ENCODE results near the gene TSPAN18. TPM values are rescaled to one million over a fixed set of nuclear protein-coding genes. Genes with fewer than 3 reads are reported as not detected.

Gene TSPAN18
- total RNA-seq, 2 experiments from 2014 or later: not detected

- Histone ChIP-seq H3K4me1 (ENCODE audit: insufficient read depth, low read length, poor library complexity, severe bottlenecking) (no peaks in the 10 kb centered on the region), H3K27ac (ENCODE audit: low read depth, low read length, poor library complexity, severe bottlenecking) (no peak overlapping the region), H2AFZ (ENCODE audit: low read length) (no peak overlapping the region), H3K79me2 (ENCODE audit: insufficient read depth, low read depth, low read length) (no peaks in the 10 kb centered on the region), H3K9me2 (ENCODE audit: insufficient read depth, low read length) (no peaks in the 10 kb centered on the region), H3K9me3 (ENCODE audit: low read length) (no peaks in the 10 kb centered on the region), H4K20me1 (ENCODE audit: insufficient read depth, low read length) (no peaks in the 10 kb centered on the region), H3K4me3 (ENCODE audit: low read depth, low read length, poor library complexity, severe bottlenecking) (no peak overlapping the region), H3K36me3 (ENCODE audit: insufficient read depth, low read length) (no peaks in the 10 kb centered on the region), H3K4me2 (ENCODE audit: low read length) (no peak overlapping the region)
- POLR2A ChIA-PET: interaction anchor here (0.6 to 0.7 kb wide), 2 partner anchors 109 to 388 kb away, joined by 3 to 4 read pairs; no protein-coding TSS in a partner anchor
- DNase-seq (ENCODE audit: low spot score): no peak
- BruUV-seq (replicated peaks): no TSS peak
- intact Hi-C loops (cut with micrococcal nuclease; ENCODE audit: unreplicated experiment): loop anchor here (10.0 kb wide), 1 partner anchor 800 kb away; no protein-coding TSS in a partner anchor
- CTCF ChIA-PET (ENCODE audit: unreplicated experiment): no interaction called here
- TF ChIP-seq EZH2phosphoT487 (IDR thresholded peaks at IDR 0.05; ENCODE audit: borderline replicate concordance, low read depth, low read length): no peak
- TF ChIP-seq CTCF (conservative IDR thresholded peaks at IDR 0.05; ENCODE audit: low read length): no peak
Measured at GRCh38 chr11:44904261-44905020, 177.7 kb downstream of the TSPAN18 start.

- H3K9me3 ChIP-seq (ENCODE audit: low read length): no peaks in the 10 kb centered on the region
- H3K27ac ChIP-seq (ENCODE audit: low read depth, low read length, poor library complexity, severe bottlenecking): no peak overlapping the region
- BruUV-seq (replicated peaks): no TSS peak
- H3K79me2 ChIP-seq (ENCODE audit: insufficient read depth, low read depth, low read length): no peaks in the 10 kb centered on the region
- H3K4me3 ChIP-seq (ENCODE audit: low read depth, low read length, poor library complexity, severe bottlenecking): no peak overlapping the region
- H3K4me1 ChIP-seq (ENCODE audit: insufficient read depth, low read length, poor library complexity, severe bottlenecking): no peaks in the 10 kb centered on the region
- no peaks in the 10 kb centered on the region for H3K36me3 ChIP-seq (ENCODE audit: insufficient read depth, low read length)
- H3K9me2 ChIP-seq (ENCODE audit: insufficient read depth, low read length): no peaks in the 10 kb centered on the region
- H3K4me2 ChIP-seq (ENCODE audit: low read length): no peak overlapping the region
- POLR2A ChIA-PET: interaction anchor here (0.6 kb wide), 1 partner anchor 108 kb away, joined by 3 read pairs; no protein-coding TSS in a partner anchor
- intact Hi-C loops (cut with micrococcal nuclease; ENCODE audit: unreplicated experiment): loop anchor here (10.0 kb wide), 1 partner anchor 800 kb away; no protein-coding TSS in a partner anchor
- CTCF ChIA-PET (ENCODE audit: unreplicated experiment): no interaction called here
- peak; percentile 40 for DNase-seq (ENCODE audit: low spot score)
- no peaks in the 10 kb centered on the region for H4K20me1 ChIP-seq (ENCODE audit: insufficient read depth, low read length)
- TF ChIP-seq CTCF (conservative IDR thresholded peaks at IDR 0.05; ENCODE audit: low read length): no peak
- TF ChIP-seq EZH2phosphoT487 (IDR thresholded peaks at IDR 0.05; ENCODE audit: borderline replicate concordance, low read depth, low read length): no peak
- H2AFZ ChIP-seq (ENCODE audit: low read length): no peak overlapping the region
Measured at GRCh38 chr11:44905131-44905866, 178.5 kb downstream of the TSPAN18 start.
